SK-N-SH treated with all-trans-retinoic acid at 6 μM for 48 hours (cell line): ENCODE results near the gene ATP11A.

Source experiments
- BACH2 ChIP-seq: fragments of 250-450 bp; sonication (Bioruptor Pico); IDR thresholded peaks from 2 replicates; pipeline ENCODE4 v1.9.0; 2021; ENCODE audit warnings: mild to moderate bottlenecking, borderline replicate concordance
- ESRRG ChIP-seq: fragments of 250-450 bp; sonication (Bioruptor Pico); IDR thresholded peaks from 2 replicates; pipeline ENCODE4 v1.6.1; 2021; ENCODE audit warnings: mild to moderate bottlenecking
- GLIS3 ChIP-seq: fragments of 250-450 bp; sonication (Bioruptor Pico); IDR thresholded peaks from 2 replicates; pipeline ENCODE4 v1.5.0; 2020; ENCODE audit warnings: mild to moderate bottlenecking, moderate library complexity
- OSR1 ChIP-seq: fragments of 250-450 bp; sonication (Bioruptor Pico); IDR thresholded peaks from 2 replicates; pipeline ENCODE4 v1.8.0; 2022; ENCODE audit warnings: moderate library complexity, mild to moderate bottlenecking, inconsistent platforms
- PPARA ChIP-seq: fragments of 250-450 bp; sonication (Bioruptor Pico); IDR thresholded peaks from 2 replicates; pipeline ENCODE4 v1.5.0; 2020; ENCODE audit warnings: mild to moderate bottlenecking, borderline replicate concordance
- RARB ChIP-seq: fragments of 250-450 bp; sonication (Bioruptor Pico); IDR thresholded peaks from 2 replicates; pipeline ENCODE4 v1.8.0; 2021; ENCODE audit warnings: mild to moderate bottlenecking, moderate library complexity
- TCF4 ChIP-seq: fragments of 250-450 bp; sonication (Bioruptor Pico); IDR thresholded peaks from 2 replicates; pipeline ENCODE4 v1.8.0; 2021; ENCODE audit warnings: mild to moderate bottlenecking, moderate library complexity, borderline replicate concordance
- TOX ChIP-seq: fragments of 250-450 bp; sonication (Bioruptor Pico); IDR thresholded peaks from 2 replicates; pipeline ENCODE4 v1.8.0; 2021; ENCODE audit warnings: mild to moderate bottlenecking, moderate library complexity, borderline replicate concordance
- ZC3H10 ChIP-seq: fragments of 250-450 bp; sonication (Bioruptor Pico); IDR thresholded peaks from 2 replicates; pipeline ENCODE4 v1.5.1; 2021; ENCODE audit warnings: mild to moderate bottlenecking, moderate library complexity
- ZFP3 ChIP-seq: fragments of 250-450 bp; sonication (Bioruptor Pico); IDR thresholded peaks from 2 replicates; pipeline ENCODE4 v1.5.0; 2020; ENCODE audit warnings: mild to moderate bottlenecking, moderate library complexity
- ZNF565 ChIP-seq: fragments of 450-650 bp; formaldehyde crosslinking; conservative IDR thresholded peaks from 2 replicates; pipeline ENCODE4 v1.5.0; 2020; ENCODE audit warnings: low read depth, mild to moderate bottlenecking, moderate library complexity
- ZNF8 ChIP-seq: fragments of 450-650 bp; formaldehyde crosslinking; IDR thresholded peaks from 2 replicates; pipeline ENCODE4 v1.5.0; 2020; ENCODE audit warnings: mild to moderate bottlenecking, moderate library complexity
- TF ChIP-seq, protein P1 (sequence below): fragments of 250-450 bp; sonication (Bioruptor Pico); IDR thresholded peaks from 2 replicates; pipeline ENCODE4 v1.8.0; 2021; ENCODE audit warnings: low read depth, mild to moderate bottlenecking, moderate library complexity, borderline replicate concordance
- TF ChIP-seq, protein P2 (sequence below): fragments of 250-450 bp; sonication (Bioruptor Pico); IDR thresholded peaks from 2 replicates; pipeline ENCODE4 v1.5.1; 2020; ENCODE audit warnings: low read depth, mild to moderate bottlenecking, moderate library complexity

DNA sequence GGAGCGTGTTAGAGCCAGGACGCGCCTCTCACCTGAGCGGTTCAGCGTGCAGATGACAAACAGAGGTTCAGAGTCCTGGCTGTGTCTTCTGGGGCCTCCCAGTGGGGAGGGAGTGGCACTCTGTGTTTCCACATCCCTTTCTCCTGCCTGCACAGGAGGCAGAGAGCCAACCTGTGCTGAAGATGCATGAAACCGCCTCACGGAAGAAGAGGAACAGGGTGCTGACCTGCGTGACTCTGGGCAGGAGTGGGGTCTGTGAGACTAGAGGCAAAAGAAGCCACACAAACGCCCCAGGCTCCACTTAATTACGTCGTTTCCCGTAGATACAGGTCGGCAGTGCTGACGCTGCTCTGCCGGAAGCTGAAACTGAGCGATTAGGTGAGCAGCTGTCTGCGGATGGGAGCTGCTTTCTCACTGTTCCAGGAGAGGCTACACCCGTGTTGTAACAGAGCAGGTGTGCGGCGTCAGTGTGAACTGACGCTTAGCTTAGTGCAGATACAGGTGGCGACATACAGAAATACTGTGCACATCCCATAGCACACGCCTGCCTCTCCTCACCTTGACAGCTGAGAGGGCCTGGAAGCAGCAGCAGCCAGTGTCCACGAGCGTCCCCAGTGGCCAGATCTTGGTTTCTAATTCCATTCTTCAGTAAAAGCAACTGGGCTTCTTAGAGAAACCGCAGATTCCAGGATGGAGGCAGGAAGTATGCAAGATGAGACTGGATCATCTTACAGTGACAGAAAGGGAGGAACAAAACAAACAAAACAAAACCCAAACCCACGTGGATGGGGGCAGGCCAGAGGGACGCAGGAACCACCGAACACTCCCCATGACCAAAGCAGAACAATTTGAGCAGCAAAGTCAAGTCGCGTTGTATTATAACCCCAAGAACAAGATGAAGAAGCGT is 241.4 kb downstream of the ATP11A start:
- TF ChIP-seq RARB (CRISPR knock-in tag): no peak
- TF ChIP-seq GLIS3 (CRISPR knock-in tag): no peak
- TF ChIP-seq, protein P1, sequence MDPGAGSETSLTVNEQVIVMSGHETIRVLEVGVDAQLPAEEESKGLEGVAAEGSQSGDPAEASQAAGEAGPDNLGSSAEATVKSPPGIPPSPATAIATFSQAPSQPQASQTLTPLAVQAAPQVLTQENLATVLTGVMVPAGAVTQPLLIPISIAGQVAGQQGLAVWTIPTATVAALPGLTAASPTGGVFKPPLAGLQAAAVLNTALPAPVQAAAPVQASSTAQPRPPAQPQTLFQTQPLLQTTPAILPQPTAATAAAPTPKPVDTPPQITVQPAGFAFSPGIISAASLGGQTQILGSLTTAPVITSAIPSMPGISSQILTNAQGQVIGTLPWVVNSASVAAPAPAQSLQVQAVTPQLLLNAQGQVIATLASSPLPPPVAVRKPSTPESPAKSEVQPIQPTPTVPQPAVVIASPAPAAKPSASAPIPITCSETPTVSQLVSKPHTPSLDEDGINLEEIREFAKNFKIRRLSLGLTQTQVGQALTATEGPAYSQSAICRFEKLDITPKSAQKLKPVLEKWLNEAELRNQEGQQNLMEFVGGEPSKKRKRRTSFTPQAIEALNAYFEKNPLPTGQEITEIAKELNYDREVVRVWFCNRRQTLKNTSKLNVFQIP: no peak
- no peak for TF ChIP-seq TCF4 (CRISPR knock-in tag)
- no peak for TF ChIP-seq ZFP3 (CRISPR knock-in tag)
- TF ChIP-seq ZC3H10 (CRISPR knock-in tag): no peak
- TF ChIP-seq ZNF565 (CRISPR knock-in tag): no peak
- no peak for TF ChIP-seq BACH2 (CRISPR knock-in tag)
- no peak for TF ChIP-seq ZNF8 (CRISPR knock-in tag)
- TF ChIP-seq ESRRG (CRISPR knock-in tag): no peak
- TF ChIP-seq, protein P2, sequence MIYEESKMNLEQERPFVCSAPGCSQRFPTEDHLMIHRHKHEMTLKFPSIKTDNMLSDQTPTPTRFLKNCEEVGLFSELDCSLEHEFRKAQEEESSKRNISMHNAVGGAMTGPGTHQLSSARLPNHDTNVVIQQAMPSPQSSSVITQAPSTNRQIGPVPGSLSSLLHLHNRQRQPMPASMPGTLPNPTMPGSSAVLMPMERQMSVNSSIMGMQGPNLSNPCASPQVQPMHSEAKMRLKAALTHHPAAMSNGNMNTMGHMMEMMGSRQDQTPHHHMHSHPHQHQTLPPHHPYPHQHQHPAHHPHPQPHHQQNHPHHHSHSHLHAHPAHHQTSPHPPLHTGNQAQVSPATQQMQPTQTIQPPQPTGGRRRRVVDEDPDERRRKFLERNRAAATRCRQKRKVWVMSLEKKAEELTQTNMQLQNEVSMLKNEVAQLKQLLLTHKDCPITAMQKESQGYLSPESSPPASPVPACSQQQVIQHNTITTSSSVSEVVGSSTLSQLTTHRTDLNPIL (CRISPR knock-in tag): no peak
- TF ChIP-seq OSR1 (CRISPR knock-in tag): no peak
- no peak for TF ChIP-seq TOX
- no peak for TF ChIP-seq PPARA (CRISPR knock-in tag)
